GM12878 (cell line): ENCODE results near the gene POLK. TPM values are rescaled to one million over a fixed set of nuclear protein-coding genes. Genes with fewer than 3 reads are reported as not detected.

Experiments
- ATAC-seq: fragments of 200-7000 bp; cut with Tn5 transposase; 3 replicates; pipeline ENCODE4 v1.9.1; 2020; ENCODE audit warnings: mild to moderate bottlenecking, moderate library complexity
- BruUV-seq: library from RNA; stranded (reverse); fragments of 400-500 nt; replicated peaks from 2 replicates; lab custom pipeline; 2021; lab: Mats Ljungman, UMichigan
- CTCF ChIA-PET: fragments of 300-600 bp; sonication (Branson Sonifier 250); formaldehyde crosslinking; extraction: SDS; loops from one replicate; lab custom pipeline; 2021; ENCODE audit warnings: inconsistent platforms; lab: Yijun Ruan, JAX
- POLR2A ChIA-PET: fragments of 350-600 bp; formaldehyde crosslinking; extraction: SDS; loops from one replicate; lab custom pipeline; 2021; ENCODE audit warnings: inconsistent platforms; lab: Charles Lee
- RAD21 ChIA-PET: fragments of 300-600 bp; sonication (Branson Sonifier 250); formaldehyde crosslinking; loops from one replicate; lab custom pipeline; 2023; ENCODE audit warnings: antibody characterized with exemption; ENCODE audit not compliant: unreplicated experiment; lab: Charles Lee
- SMC1A ChIA-PET: fragments of 300-600 bp; sonication (Branson Sonifier 250); formaldehyde crosslinking; loops from one replicate; lab custom pipeline; 2023; ENCODE audit not compliant: unreplicated experiment, uncharacterized antibody; lab: Charles Lee
- DNase-seq: peaks from one replicate; pipeline ENCODE4 v3.0.0-alpha.2; 2011; ENCODE audit warnings: low read depth, low spot score
- FAIRE-seq: peaks from 3 replicates; lab custom pipeline; 2011; peaks lifted over from hg19 to GRCh38; lab: Jason Lieb, UNC
- H2AFZ ChIP-seq: 2 replicates; pipeline ENCODE4 v1.6.0; 2011; ENCODE audit warnings: low read depth, low read length, control low read depth; ENCODE audit not compliant: control insufficient read depth
- H3K27ac ChIP-seq: 2 replicates; pipeline ENCODE4 v1.5.1; 2011; ENCODE audit warnings: control low read depth; ENCODE audit not compliant: control insufficient read depth, insufficient read depth
- H3K27me3 ChIP-seq, 2 experiments: replicated peaks in 1 of 2; 2 replicates each; pipeline versions ENCODE4 v1.6.0 to v1.6.1; 2011; ENCODE audit warnings: low read length in 1 of 2; ENCODE audit not compliant: control insufficient read depth in 2 of 2, insufficient read depth in 2 of 2
- H3K36me3 ChIP-seq, 2 experiments: 2 replicates each; pipeline ENCODE4 v1.5.1; 2011; ENCODE audit warnings: low read length in 1 of 2; ENCODE audit not compliant: control insufficient read depth in 2 of 2, insufficient read depth in 2 of 2
- H3K4me1 ChIP-seq: 2 replicates; pipeline ENCODE4 v1.6.1; 2011; ENCODE audit warnings: mild to moderate bottlenecking, low read length, moderate library complexity, mixed read lengths; ENCODE audit not compliant: control insufficient read depth, insufficient read depth
- H3K4me2 ChIP-seq: 2 replicates; pipeline ENCODE4 v1.6.0; 2011; ENCODE audit warnings: control low read depth; ENCODE audit not compliant: control insufficient read depth, insufficient read depth
- H3K4me3 ChIP-seq: fragments of 200-600 bp; sonication (generic); 2 replicates; pipeline ENCODE4 v1.5.1; 2016
- H3K79me2 ChIP-seq: 2 replicates; pipeline ENCODE4 v1.6.0; 2011; ENCODE audit warnings: low read length; ENCODE audit not compliant: control insufficient read depth, insufficient read depth
- H3K9ac ChIP-seq: 2 replicates; pipeline ENCODE4 v1.8.0; 2011; ENCODE audit warnings: low read length, control low read depth, mixed read lengths; ENCODE audit not compliant: control insufficient read depth, insufficient read depth
- H3K9me3 ChIP-seq: replicated peaks from 3 replicates; pipeline ENCODE4 v1.5.1; 2011; ENCODE audit warnings: mild to moderate bottlenecking, low read length; ENCODE audit not compliant: control insufficient read depth, insufficient read depth
- H4K20me1 ChIP-seq: 2 replicates; pipeline ENCODE4 v1.6.0; 2011; ENCODE audit not compliant: control insufficient read depth, insufficient read depth
- BCLAF1 ChIP-seq: fragments of 450-650 bp; IDR thresholded peaks from 2 replicates; pipeline ENCODE4 v1.6.1; 2017; ENCODE audit warnings: antibody characterized with exemption, mild to moderate bottlenecking, moderate library complexity
- CHD4 ChIP-seq: fragments of 200-600 bp; sonication (generic); IDR thresholded peaks from 2 replicates; pipeline ENCODE4 v1.6.1; 2016; ENCODE audit warnings: mild to moderate bottlenecking
- CREM ChIP-seq: IDR thresholded peaks from 2 replicates; pipeline ENCODE4 v1.6.1; 2014; ENCODE audit warnings: antibody characterized with exemption, low read depth
- E2F8 ChIP-seq: fragments of 450-650 bp; IDR thresholded peaks from 2 replicates; pipeline ENCODE4 v1.6.1; 2018; ENCODE audit warnings: mild to moderate bottlenecking, low read depth, moderate library complexity; ENCODE audit not compliant: partially characterized antibody
- HSF1 ChIP-seq: fragments of 150-350 bp; IDR thresholded peaks from 2 replicates; pipeline ENCODE4 v1.6.1; 2014; ENCODE audit warnings: mild to moderate bottlenecking, low read depth, low read length
- POLR2A ChIP-seq: IDR thresholded peaks from 2 replicates; pipeline ENCODE4 v1.6.1; 2011; ENCODE audit warnings: low read depth, mild to moderate bottlenecking, low read length
- POLR2AphosphoS5 ChIP-seq: IDR thresholded peaks from 2 replicates; pipeline ENCODE4 v1.6.1; 2011; ENCODE audit warnings: mild to moderate bottlenecking, low read length, inconsistent platforms
- SMC3 ChIP-seq: IDR thresholded peaks from 2 replicates; pipeline ENCODE4 v1.6.1; 2011; ENCODE audit warnings: low read length, improper control_type of control experiment, borderline replicate concordance
- SRF ChIP-seq, 2 experiments: IDR thresholded peaks; 2 replicates each; pipeline ENCODE4 v1.6.1; 2011; ENCODE audit warnings: low read depth in 2 of 2, low read length in 2 of 2, mild to moderate bottlenecking in 1 of 2, moderate library complexity in 1 of 2
- WGBS: methylation state at CpG from one replicate; pipeline ENCODE4 v1.1.6; 2016; ENCODE audit warnings: low lambda C conversion rate; ENCODE audit not compliant: insufficient replicate concordance, insufficient coverage; ENCODE audit errors: missing lambda C conversion rate; 5-methylcytosine and 5-hydroxymethylcytosine counted together
- in situ Hi-C: fragments of 300-500 bp; cut with MboI; formaldehyde crosslinking; loops from 9 replicates; pipeline ENCODE4 v1.14.3; 2018; ENCODE audit warnings: mixed read lengths
- intact Hi-C: fragments of 100-400 bp; cut with micrococcal nuclease; formaldehyde crosslinking; loops from one replicate; pipeline ENCODE4 v1.14.2; 2022; ENCODE audit not compliant: unreplicated experiment
- polyA plus RNA-seq, 11 experiments: library from polyadenylated mRNA; depleted of rRNA in 4 of 11; unstranded in 6 of 11; stranded (reverse) in 5 of 11; fragments of >200 nt; fragmentation: Nextera tagmentation in 4 of 11; fragmentation: Illumina TruSeq in 1 of 11; extraction: Ambion mirVana in 4 of 11; extraction: Trizol in 1 of 11; gene quantifications; 1 replicate in 1 of 11; 2 replicates in 10 of 11; pipeline versions ENCODE4 v1.2.1 to v1.2.3, GENCODE V29; 2011 to 2016; ENCODE audit warnings: inconsistent platforms in 2 of 11, missing spikeins in 2 of 11, low read depth in 1 of 11
- total RNA-seq, 4 experiments: library from RNA; depleted of rRNA in 3 of 4; stranded (reverse); fragments of >200 nt in 3 of 4; fragmentation: Illumina TruSeq in 1 of 4; extraction: Trizol in 1 of 4; gene quantifications; 2 replicates each; pipeline versions ENCODE4 v1.2.1 to v1.2.3, GENCODE V29; 2013 to 2021
- TF ChIP-seq, protein P1 (sequence below): fragments of 150-350 bp; IDR thresholded peaks from 2 replicates; pipeline ENCODE4 v1.6.1; 2016; ENCODE audit warnings: low read depth, low read length

Gene POLK
- total and polyA plus RNA-seq, 10 of the 15 experiments (the other 5 are each of a cell fraction or from before 2014, with no cell fraction given) = 10.4 to 47.6 (median 29.0) TPM

- TF ChIP-seq SMC3 (no peak), HSF1 (no peak; the same call in 1 of the 2 replicates), POLR2A (no peak), SRF (IDR thresholded peaks at IDR 0.05; ENCODE audit: low read depth in 2 of 2, low read length in 2 of 2) (0 out of 4 replicates have a peak, but pooled peaks of 1 of the 2 experiments have one; percentile 16), POLR2AphosphoS5 (no peak)
These were observed 55.1 kb downstream of the POLK start (continued) for GRCh38 chr5:75566710-75567309.

GRCh38 chr5:75567710-75568109 lies 56.0 kb downstream of the POLK start:
- H3K9ac ChIP-seq = peak overlapping the region; percentile 18
- TF ChIP-seq E2F8 (no peak), CREM (0 out of 2 replicates have a peak, but pooled peaks have one; percentile 5), BCLAF1 (no peak), CHD4 (no peak)
- TF ChIP-seq, protein P1, sequence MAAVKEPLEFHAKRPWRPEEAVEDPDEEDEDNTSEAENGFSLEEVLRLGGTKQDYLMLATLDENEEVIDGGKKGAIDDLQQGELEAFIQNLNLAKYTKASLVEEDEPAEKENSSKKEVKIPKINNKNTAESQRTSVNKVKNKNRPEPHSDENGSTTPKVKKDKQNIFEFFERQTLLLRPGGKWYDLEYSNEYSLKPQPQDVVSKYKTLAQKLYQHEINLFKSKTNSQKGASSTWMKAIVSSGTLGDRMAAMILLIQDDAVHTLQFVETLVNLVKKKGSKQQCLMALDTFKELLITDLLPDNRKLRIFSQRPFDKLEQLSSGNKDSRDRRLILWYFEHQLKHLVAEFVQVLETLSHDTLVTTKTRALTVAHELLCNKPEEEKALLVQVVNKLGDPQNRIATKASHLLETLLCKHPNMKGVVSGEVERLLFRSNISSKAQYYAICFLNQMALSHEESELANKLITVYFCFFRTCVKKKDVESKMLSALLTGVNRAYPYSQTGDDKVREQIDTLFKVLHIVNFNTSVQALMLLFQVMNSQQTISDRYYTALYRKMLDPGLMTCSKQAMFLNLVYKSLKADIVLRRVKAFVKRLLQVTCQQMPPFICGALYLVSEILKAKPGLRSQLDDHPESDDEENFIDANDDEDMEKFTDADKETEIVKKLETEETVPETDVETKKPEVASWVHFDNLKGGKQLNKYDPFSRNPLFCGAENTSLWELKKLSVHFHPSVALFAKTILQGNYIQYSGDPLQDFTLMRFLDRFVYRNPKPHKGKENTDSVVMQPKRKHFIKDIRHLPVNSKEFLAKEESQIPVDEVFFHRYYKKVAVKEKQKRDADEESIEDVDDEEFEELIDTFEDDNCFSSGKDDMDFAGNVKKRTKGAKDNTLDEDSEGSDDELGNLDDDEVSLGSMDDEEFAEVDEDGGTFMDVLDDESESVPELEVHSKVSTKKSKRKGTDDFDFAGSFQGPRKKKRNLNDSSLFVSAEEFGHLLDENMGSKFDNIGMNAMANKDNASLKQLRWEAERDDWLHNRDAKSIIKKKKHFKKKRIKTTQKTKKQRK = no peak

More at GRCh38 chr5:75567710-75568109, 56.0 kb downstream of the POLK start:
- BruUV-seq = no TSS peak
- ATAC-seq (peak; percentile 67), DNase-seq (peak; percentile 48), FAIRE-seq (no peak)
- Histone ChIP-seq H4K20me1 (no peaks in the 10 kb centered on the region), H3K36me3 (no peaks in the 10 kb centered on the region; a peak in 2 of 4 replicates), H3K79me2 (peaks cover 34% of the 10 kb centered on the region), H3K27ac (peak overlapping the region; percentile 96), H3K9me3 (peaks cover 4% of the 10 kb centered on the region; the same call in 2 of the 3 replicates), H3K4me3 (peak overlapping the region; percentile 20; the same call in 1 of the 2 replicates), H2AFZ (no peak overlapping the region), H3K4me1 (peaks cover 36% of the 10 kb centered on the region), H3K4me2 (peak overlapping the region; percentile 91), H3K27me3 (no peaks in the 10 kb centered on the region)
- ChIA-PET POLR2A (interaction anchor here (0.7 to 3.7 kb wide), 10 partner anchors 9 to 331 kb away, joined by 3 to 50 read pairs (median 8); partner anchors contain the start of genes ANKRD31, CERT1 and POLK), RAD21 (interaction anchor here (0.8 to 4.5 kb wide), 17 partner anchors 8 to 231 kb away, joined by 3 to 123 read pairs (median 8); partner anchors contain the start of genes CERT1, HMGCR and POLK), SMC1A (interaction anchor here (0.7 to 8.3 kb wide), 25 partner anchors 10 to 202 kb away, joined by 3 to 98 read pairs (median 5); partner anchors contain the start of genes CERT1 and POLK), CTCF (interaction anchor here (0.7 to 6.3 kb wide), 8 partner anchors 9 to 112 kb away, joined by 3 to 22 read pairs (median 4); no protein-coding TSS in a partner anchor)
- intact Hi-C loops = loop anchor here (2.0 kb wide), 1 partner anchor 57 kb away; the partner anchor contains the start of genes CERT1 and POLK
- in situ Hi-C loops = loop anchor here (10.0 kb wide), 1 partner anchor 53 kb away; the partner anchor contains the start of genes CERT1 and POLK
- 33% methylated on average over 2 of the region's 2 CpGs for WGBS
